GM19193 (cell line): ENCODE measurements around the gene PRR16.

Experiments
- POLR2A ChIP-seq: IDR thresholded peaks from 4 replicates; pipeline ENCODE4 v1.6.1; 2011; ENCODE audit not compliant: insufficient read depth, insufficient read length; ENCODE audit errors: extremely low read depth

PRR16 gene

DNA sequence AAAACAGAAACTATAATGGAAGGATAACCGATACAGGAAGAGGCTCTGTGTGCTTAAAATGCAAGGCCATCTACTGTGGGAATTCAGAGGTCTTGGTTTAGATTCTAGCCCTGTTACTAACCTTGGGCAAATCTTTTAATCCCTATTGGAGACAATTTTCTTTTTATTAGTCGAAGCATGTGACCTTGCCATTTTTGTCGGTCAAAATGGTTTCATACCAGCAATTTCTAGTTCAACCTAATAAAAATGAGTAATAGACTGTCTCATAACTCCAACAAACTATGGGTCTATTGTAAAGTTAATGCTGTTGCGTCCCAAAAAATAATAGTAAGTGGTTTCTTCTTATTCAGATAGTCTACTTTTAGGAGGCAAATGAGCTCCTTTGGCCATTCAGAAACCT lies 38.4 kb downstream of the PRR16 start:
- no peak for TF ChIP-seq POLR2A

DNA sequence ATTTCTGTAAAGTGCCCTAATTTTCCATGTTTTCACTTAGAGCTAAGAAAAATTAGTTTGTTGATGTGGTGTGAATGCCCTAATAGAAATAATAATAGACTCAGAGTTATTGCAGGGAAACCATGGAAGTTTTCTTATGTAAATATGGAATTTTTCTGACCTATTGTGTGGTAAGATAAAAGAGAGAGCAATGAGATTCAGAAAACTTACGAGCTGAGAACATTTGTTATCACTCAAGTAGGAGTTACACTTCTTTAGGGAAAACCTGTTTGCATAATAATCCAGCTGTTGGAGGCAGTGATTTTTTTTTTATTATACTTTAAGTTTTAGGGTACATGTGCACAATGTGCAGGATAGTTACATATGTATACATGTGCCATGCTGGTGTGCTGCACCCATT lies 39.2 kb downstream of the PRR16 start:
- TF ChIP-seq POLR2A: no peak

- TF ChIP-seq POLR2A: no peak
These were observed 40.0 kb downstream of the PRR16 start for GRCh38 chr5:120504057-120504456.

DNA sequence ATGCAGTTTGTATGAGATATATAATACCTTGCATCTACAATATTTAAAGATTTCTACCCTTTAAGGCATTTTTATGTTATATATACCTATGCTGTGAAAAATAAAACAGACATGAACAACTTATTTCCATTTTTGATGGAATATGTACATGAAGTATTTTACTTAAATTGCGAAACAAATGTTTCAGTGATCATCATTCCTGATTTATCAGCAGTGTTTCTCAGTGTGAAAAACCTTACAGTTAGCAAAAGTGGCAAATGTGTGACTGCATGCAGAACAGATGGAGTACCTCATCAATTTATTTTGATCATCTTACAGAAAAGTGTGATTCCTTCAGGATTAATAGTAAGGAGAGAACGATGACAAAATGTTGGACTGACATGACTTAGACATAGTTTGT lies 43.1 kb downstream of the PRR16 start:
- TF ChIP-seq POLR2A: no peak

DNA sequence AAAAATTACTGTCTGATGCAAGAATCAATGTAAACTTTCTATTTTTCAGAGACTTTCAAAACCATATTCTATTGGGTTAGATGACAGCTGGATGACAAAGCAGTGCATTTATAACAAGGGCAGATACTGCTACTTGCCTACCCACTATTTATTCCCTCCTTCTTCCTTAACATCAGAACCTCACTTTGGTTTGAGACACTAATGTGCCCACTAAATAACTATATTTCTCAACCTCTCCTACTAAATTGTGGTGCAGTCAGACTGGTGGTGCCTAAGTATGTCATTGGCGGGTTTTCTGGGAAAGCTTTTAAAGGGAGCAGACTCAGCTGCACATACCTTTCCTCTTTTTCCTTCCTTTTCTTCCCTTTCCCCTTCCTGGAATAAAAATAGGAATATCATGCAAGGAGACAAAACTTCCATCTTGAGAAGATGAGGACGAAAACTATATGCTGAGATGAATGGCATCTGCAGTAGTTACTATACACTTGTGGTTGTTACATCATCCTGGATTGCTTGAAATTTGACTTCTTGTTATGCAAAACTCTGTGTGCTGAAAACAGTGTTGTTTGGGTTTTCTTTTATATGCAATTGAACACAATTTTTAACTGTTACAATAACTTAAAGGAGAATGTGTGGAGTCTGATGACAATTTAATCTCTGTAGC lies 43.8 kb downstream of the PRR16 start:
- no peak for TF ChIP-seq POLR2A

GRCh38 chr5:120509053-120509452 lies 45.0 kb downstream of the PRR16 start:
- TF ChIP-seq POLR2A: no peak

DNA sequence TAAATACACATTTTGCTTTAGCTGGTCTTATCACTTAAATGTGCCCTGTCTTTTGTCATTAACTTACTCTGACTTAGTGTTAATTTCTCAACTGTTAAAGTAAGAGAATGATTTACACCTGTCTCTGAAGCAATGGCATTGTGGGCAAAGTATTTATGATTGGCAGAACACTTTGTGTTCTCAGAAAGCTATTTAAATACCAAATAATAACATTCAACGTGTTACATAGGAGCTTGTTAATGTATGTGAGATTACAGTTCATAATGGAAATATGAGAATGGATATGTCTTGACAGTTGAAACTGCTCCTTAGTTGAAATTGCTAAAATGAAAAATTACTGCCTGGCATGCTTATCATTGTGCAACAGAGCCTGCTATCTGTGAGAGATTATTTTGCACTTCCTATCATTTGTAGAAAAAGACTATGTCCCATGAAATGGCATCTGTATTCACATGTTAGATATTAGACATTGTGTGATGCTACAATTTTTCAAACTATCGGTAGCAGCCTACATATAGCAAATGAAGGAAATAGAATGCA lies 46.1 kb downstream of the PRR16 start:
- no peak for TF ChIP-seq POLR2A

DNA sequence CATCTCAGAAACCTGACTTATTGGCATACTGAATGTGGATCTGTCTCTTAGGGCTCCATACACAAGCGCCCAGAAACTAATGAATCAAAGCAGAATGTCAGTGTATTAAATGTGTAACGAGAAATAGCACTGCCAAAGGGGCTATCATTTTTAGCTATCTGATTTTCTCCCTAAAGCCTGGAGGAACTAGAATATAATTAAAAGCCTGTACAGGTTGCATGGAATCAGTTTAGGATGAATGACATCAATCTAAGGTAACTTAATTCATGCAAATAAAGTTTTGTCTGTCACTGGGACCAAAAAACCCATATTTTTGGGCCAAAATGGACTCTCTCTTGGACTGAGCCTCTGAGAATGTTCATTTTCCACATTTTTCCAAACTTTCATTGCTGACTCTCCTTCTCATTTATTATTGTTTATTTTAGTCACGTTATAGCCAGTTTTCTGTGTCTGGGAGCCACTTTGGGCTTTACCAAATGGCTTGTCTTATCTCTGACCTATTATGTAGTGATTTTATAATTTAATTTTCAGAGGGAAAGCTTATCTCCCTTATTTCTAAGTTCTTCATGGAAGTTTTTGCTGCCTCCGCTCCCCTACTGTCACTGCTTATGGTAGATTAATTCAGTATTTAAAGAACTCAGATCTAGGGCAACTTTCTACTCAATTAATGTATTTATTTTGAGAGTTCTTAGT lies 47.0 kb downstream of the PRR16 start:
- TF ChIP-seq POLR2A: no peak

GRCh38 chr5:120512068-120512467 lies 48.0 kb downstream of the PRR16 start:
- no peak for TF ChIP-seq POLR2A

DNA sequence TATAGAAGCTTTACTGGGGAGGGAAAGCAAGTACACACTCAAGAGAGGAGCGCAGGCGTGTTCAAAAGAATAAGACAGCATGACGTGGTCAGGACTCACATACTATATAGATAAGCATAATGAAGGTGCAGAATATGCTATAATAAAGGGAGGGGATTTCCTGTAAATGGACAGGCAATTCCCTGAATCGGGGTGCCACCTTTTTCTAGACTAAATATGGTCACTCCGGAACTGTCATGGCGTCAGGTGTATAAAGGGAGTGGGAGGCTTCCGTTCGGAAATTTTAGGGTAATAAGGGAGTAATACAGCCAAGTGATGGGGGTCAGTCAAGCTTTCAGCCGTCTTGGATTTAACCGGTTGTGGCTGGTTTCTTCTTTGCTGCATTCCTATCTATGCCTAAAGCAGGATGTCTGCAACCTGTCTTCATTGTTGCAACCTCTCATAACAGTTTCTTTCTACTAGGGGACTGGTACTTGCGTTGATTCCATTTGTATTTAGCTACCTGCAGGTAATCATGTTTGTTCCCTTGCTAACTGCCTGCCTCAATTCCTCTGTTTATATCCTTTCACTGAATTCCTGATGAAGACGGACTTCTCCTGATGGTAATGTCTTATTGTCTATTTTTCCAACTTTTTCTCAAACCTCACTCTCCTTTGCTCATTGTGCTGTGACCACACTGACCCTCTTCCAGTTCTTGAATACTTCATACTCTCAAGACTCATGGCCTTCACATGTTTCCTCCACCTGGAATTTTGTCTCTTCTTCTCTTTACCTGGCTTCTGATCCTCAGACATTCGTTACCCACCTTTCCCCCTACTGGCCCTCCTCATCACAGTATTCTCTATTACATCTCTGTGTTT lies 48.9 kb downstream of the PRR16 start:
- no peak for TF ChIP-seq POLR2A

GRCh38 chr5:120516805-120517204 lies 52.7 kb downstream of the PRR16 start:
- no peak for TF ChIP-seq POLR2A

- TF ChIP-seq POLR2A: no peak
These were observed 53.6 kb downstream of the PRR16 start for GRCh38 chr5:120517607-120518252.

- no peak for TF ChIP-seq POLR2A
These were observed 54.5 kb downstream of the PRR16 start for GRCh38 chr5:120518581-120518980.

GRCh38 chr5:120527251-120527650 lies 63.2 kb downstream of the PRR16 start:
- TF ChIP-seq POLR2A: no peak

- TF ChIP-seq POLR2A: no peak
These were observed 64.5 kb downstream of the PRR16 start for GRCh38 chr5:120528609-120529008.
